Prostate gland (tissue), 2 donors: Measurements from ENCODE around the gene CLDN7. TPM values are rescaled to one million over a fixed set of nuclear protein-coding genes. Genes with fewer than 3 reads are reported as not detected.

ENCODE experiments used
- DNase-seq: peaks from one replicate; pipeline ENCODE4 v3.0.0-alpha.2; 2019; ENCODE audit warnings: low spot score
- H3K27ac ChIP-seq, 2 donors: fragments of 200-600 bp; sonication (generic); 2 replicates each; pipeline ENCODE4 v1.5.1; 2017 to 2019
- H3K27me3 ChIP-seq: fragments of 200-600 bp; sonication (generic); replicated peaks from 2 replicates; pipeline ENCODE4 v1.5.1; 2019; ENCODE audit not compliant: insufficient read depth
- H3K36me3 ChIP-seq, 2 donors: fragments of 200-600 bp; sonication (generic); 1 replicate in 1 of 2; 2 replicates in 1 of 2; pipeline versions ENCODE4 v1.5.1 to v1.8.1; 2017 to 2019
- H3K4me1 ChIP-seq: fragments of 200-600 bp; sonication (generic); replicated peaks from 2 replicates; pipeline ENCODE4 v1.5.1; 2019
- H3K4me3 ChIP-seq, 2 donors: fragments of 200-600 bp; sonication (generic); 2 replicates each; pipeline ENCODE4 v1.5.1; 2017 to 2019
- H3K9me3 ChIP-seq: fragments of 200-600 bp; sonication (generic); 2 replicates; pipeline ENCODE4 v1.5.1; 2017
- CTCF ChIP-seq, 4 experiments: fragments of 200-600 bp in 2 of 4; fragments of 450-650 bp in 2 of 4; sonication (generic) in 2 of 4; IDR thresholded peaks; 1 replicate in 3 of 4; 2 replicates in 1 of 4; pipeline ENCODE4 v1.5.1; 2016 to 2019; ENCODE audit warnings: antibody characterized with exemption in 4 of 4, mild to moderate bottlenecking in 2 of 4, moderate library complexity in 2 of 4
- POLR2A ChIP-seq: fragments of 450-650 bp; IDR thresholded peaks from one replicate; pipeline ENCODE4 v1.6.1; 2016; ENCODE audit warnings: antibody characterized with exemption, mild to moderate bottlenecking
- POLR2AphosphoS5 ChIP-seq: sonication (generic); formaldehyde crosslinking; IDR thresholded peaks from one replicate; pipeline ENCODE4 v1.6.1; 2017; ENCODE audit warnings: antibody characterized with exemption
- WGBS: methylation state at CpG from one replicate; pipeline ENCODE4 v1.1.5; 2018; 5-methylcytosine and 5-hydroxymethylcytosine counted together
- intact Hi-C: fragments of 100-400 bp; cut with DNase I; formaldehyde crosslinking; loops from one replicate; pipeline ENCODE4 v1.14.2; 2022
- total RNA-seq, 2 donors: library from RNA; depleted of rRNA; stranded (reverse); fragments of >200 nt; gene quantifications; one replicate each; pipeline ENCODE4 v1.1.0, GENCODE V29; 2016

Gene CLDN7
- total RNA-seq, 2 donors from 2014 or later: 42.0 to 45.8 TPM

DNA sequence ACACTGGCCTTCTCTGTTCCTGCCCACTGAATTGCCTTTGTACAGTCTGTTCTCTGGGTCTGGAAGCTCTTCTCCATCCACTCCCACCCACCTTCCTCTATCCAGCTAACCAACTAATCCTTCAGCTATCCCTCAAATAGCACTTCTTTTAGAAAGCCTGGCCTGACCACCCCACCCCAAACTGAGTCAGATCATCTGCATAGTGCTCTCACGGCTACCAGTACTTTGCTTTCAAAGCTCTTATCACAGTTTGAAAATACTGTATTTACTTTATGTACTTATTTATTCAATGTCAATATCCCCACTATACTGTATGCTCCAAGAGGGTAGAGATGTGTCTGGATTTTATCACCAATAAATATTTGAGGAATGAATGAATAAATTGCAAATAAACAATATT is 4.5 kb upstream of the CLDN7 start:
- H3K4me3 ChIP-seq: no peak overlapping the region
- H3K27ac ChIP-seq: peak overlapping the region in 1 of 2 donors; percentile 53
- DNase-seq: no peak
- TF ChIP-seq POLR2AphosphoS5: peak; percentile 28
- TF ChIP-seq CTCF (IDR thresholded peaks at IDR 0.05): no peak
- WGBS: 41% methylated on average over 1 of the region's 1 CpG
- intact Hi-C loops: no loop called here
- H3K9me3 ChIP-seq: no peaks in the 10 kb centered on the region
- no peaks in the 10 kb centered on the region for H3K27me3 ChIP-seq
- H3K36me3 ChIP-seq: no peaks in the 10 kb centered on the region
- peaks cover 15% of the 10 kb centered on the region for H3K4me1 ChIP-seq

DNA sequence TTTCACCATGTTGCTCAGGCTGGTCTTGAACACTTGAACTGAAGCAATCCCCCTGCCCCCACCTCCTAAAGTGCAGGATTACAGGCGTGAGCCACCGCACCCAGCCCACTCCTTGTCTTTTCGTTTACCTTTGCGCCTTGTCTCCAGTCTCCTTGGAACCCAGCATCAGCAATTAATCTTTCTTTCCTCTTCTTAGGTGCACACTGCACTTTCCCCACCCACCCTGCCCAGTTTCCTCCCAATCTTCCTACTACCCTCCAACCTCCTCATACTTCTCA is 1.5 kb upstream of the CLDN7 start:
- H3K27ac ChIP-seq: peak overlapping the region in 1 of 2 donors; percentile 91
- H3K9me3 ChIP-seq: no peaks in the 10 kb centered on the region
- H3K4me1 ChIP-seq: peaks cover 24% of the 10 kb centered on the region
- 38% methylated on average over 4 of the region's 4 CpGs for WGBS
- H3K27me3 ChIP-seq: no peaks in the 10 kb centered on the region
- no peaks in the 10 kb centered on the region for H3K36me3 ChIP-seq
- H3K4me3 ChIP-seq: no peak overlapping the region
- intact Hi-C loops: no loop called here
- DNase-seq: no peak
- TF ChIP-seq CTCF (IDR thresholded peaks at IDR 0.05) (no peak), POLR2A (no peak), POLR2AphosphoS5 (no peak)

DNA sequence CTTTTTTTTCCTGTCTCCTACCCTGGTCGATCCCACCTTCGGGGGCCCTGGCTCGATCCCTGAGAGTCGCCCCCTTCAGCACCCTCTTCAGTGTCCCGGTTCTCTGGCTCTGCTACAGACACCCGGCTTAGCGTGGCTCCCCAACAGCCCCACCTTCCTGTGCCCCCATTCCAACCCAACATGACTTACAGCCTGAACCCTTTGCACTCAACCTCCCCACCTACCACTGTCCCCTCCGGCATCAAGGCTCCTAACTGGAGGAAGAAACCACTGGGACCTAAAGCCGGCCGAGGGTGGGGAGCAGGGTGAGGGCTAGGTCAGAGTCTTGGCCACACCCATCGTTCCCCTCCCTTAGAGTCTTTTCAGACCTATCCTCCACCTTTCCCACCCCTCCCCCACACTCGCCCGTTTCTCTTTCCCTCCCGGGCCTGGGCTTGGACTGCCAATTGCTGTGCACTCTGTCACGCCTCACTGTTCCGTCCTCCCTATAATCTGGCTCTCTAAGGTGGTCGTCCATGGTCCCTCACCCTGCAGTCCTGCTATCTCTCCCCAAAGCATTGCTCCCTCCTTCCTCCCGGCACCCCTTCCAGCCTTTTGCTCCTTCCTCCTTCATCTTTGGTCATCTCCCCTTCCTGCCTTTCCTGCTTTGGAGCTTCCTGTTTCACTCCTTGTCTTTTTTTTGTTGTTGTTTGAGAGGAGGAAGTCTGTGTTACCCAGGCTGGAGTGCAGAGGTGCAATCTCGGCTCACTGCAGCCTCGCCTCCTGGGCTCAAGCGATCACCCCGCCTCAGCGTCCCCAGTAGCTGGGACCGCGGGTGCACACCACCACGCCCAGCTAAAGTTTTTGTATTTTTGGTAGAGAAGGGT is 890 bp upstream of the CLDN7 start:
- no peak for DNase-seq
- Histone ChIP-seq H3K9me3 (no peaks in the 10 kb centered on the region), H3K27me3 (no peaks in the 10 kb centered on the region), H3K27ac (peak overlapping the region; percentile 84 to 91), H3K36me3 (no peaks in the 10 kb centered on the region), H3K4me1 (peaks cover 24% of the 10 kb centered on the region), H3K4me3 (peak overlapping the region; percentile 15 to 37)
- 14% methylated on average over 26 of the region's 26 CpGs for WGBS
- intact Hi-C loops: no loop called here
- no peak for TF ChIP-seq CTCF (IDR thresholded peaks at IDR 0.05)

GRCh38 chr17:7261379-7262191 is 693 bp downstream of the CLDN7 start:
- TF ChIP-seq CTCF (IDR thresholded peaks at IDR 0.05) (no peak), POLR2AphosphoS5 (no peak), POLR2A (no peak)
- Histone ChIP-seq H3K9me3 (no peaks in the 10 kb centered on the region), H3K4me1 (peaks cover 24% of the 10 kb centered on the region), H3K4me3 (peak overlapping the region; percentile 34 to 37), H3K27me3 (no peaks in the 10 kb centered on the region), H3K36me3 (no peaks in the 10 kb centered on the region), H3K27ac (peak overlapping the region; percentile 84 to 91)
- no peak for DNase-seq
- intact Hi-C loops: no loop called here
- WGBS: 14% methylated on average over 59 of the region's 71 CpGs
